ENCODE data around the gene TAS1R2.
A peak's percentile ranks its signal among the peaks of the same experiment; 100 is the strongest.
"Not testable (repeated sequence)": the region's sequence is repeated elsewhere in the genome, so short reads cannot be mapped to it uniquely, and the experiment has no call there.

Gene TAS1R2

GRCh38 chr1:18849261-18849711 is 10.2 kb downstream of the TAS1R2 start:
- Histone ChIP-seq H3K9me3 (no peaks in the 10 kb centered on the region), H3K4me1 (no peaks in the 10 kb centered on the region), H3K27me3 (no peaks in the 10 kb centered on the region), H3K36me3 (no peaks in the 10 kb centered on the region), H3K4me3 (ENCODE audit: low read depth, low read length) (no peak overlapping the region)
- peak; percentile 32 for DNase-seq
- TF ChIP-seq CTCF (IDR thresholded peaks at IDR 0.05; ENCODE audit: low read depth, low read length) = no peak

- not testable (repeated sequence) for H3K27me3 ChIP-seq; H3K9me3 ChIP-seq; H3K4me1 ChIP-seq; H3K36me3 ChIP-seq; DNase-seq; H3K4me3 ChIP-seq (ENCODE audit: low read depth, low read length)
Observed at GRCh38 chr1:18847723-18848122, 11.7 kb downstream of the TAS1R2 start.

GRCh38 chr1:18840145-18840544 is 19.3 kb downstream of the TAS1R2 start:
- H3K36me3 ChIP-seq = no peaks in the 10 kb centered on the region
- no peak for TF ChIP-seq CTCF (IDR thresholded peaks at IDR 0.05; ENCODE audit: low read depth, low read length)
- no peak for DNase-seq
- no peaks in the 10 kb centered on the region for H3K9me3 ChIP-seq
- no peak overlapping the region for H3K4me3 ChIP-seq (ENCODE audit: low read depth, low read length)
- H3K27me3 ChIP-seq = no peaks in the 10 kb centered on the region
- H3K4me1 ChIP-seq = no peaks in the 10 kb centered on the region

- no peak overlapping the region for H3K4me3 ChIP-seq (ENCODE audit: low read depth, low read length)
- DNase-seq = no peak
- H3K9me3 ChIP-seq = no peaks in the 10 kb centered on the region
- H3K36me3 ChIP-seq = no peaks in the 10 kb centered on the region
- no peak for TF ChIP-seq CTCF (IDR thresholded peaks at IDR 0.05; ENCODE audit: low read depth, low read length)
- H3K27me3 ChIP-seq = no peaks in the 10 kb centered on the region
- no peaks in the 10 kb centered on the region for H3K4me1 ChIP-seq
Observed at GRCh38 chr1:18836654-18837053, 22.8 kb downstream of the TAS1R2 start.

- not testable (repeated sequence) for H3K36me3 ChIP-seq; H3K4me1 ChIP-seq; H3K4me3 ChIP-seq (ENCODE audit: low read depth, low read length); H3K27me3 ChIP-seq; H3K9me3 ChIP-seq; DNase-seq
Observed at GRCh38 chr1:18832319-18832718, 27.1 kb downstream of the TAS1R2 start.

GRCh38 chr1:18831656-18832055 is 27.8 kb downstream of the TAS1R2 start:
- no peak overlapping the region for H3K4me3 ChIP-seq (ENCODE audit: low read depth, low read length)
- no peaks in the 10 kb centered on the region for H3K4me1 ChIP-seq
- TF ChIP-seq CTCF (IDR thresholded peaks at IDR 0.05; ENCODE audit: low read depth, low read length) = no peak
- no peaks in the 10 kb centered on the region for H3K27me3 ChIP-seq
- DNase-seq = no peak
- no peaks in the 10 kb centered on the region for H3K36me3 ChIP-seq
- no peaks in the 10 kb centered on the region for H3K9me3 ChIP-seq

GRCh38 chr1:18830596-18830995 is 28.9 kb downstream of the TAS1R2 start:
- Histone ChIP-seq H3K4me1 (no peaks in the 10 kb centered on the region), H3K4me3 (ENCODE audit: low read depth, low read length) (no peak overlapping the region), H3K9me3 (no peaks in the 10 kb centered on the region), H3K27me3 (no peaks in the 10 kb centered on the region), H3K36me3 (no peaks in the 10 kb centered on the region)
- TF ChIP-seq CTCF (IDR thresholded peaks at IDR 0.05; ENCODE audit: low read depth, low read length) = no peak
- peak; percentile 25 for DNase-seq

All from BE2C (cell line).